SK-N-SH (cell line): Measurements from ENCODE around the gene TGM6. TPM values are rescaled to one million over a fixed set of nuclear protein-coding genes. Genes with fewer than 3 reads are reported as not detected.

Experiments
- CTCF ChIA-PET: fragments of 300-600, 350-600 bp; formaldehyde crosslinking; extraction: SDS; loops from one replicate; lab custom pipeline; 2021; lab: Yijun Ruan, JAX
- POLR2A ChIA-PET: fragments of 350-600 bp; sonication (Branson Sonifier 250); formaldehyde crosslinking; extraction: SDS; loops from one replicate; lab custom pipeline; 2020; ENCODE audit warnings: antibody characterized with exemption, inconsistent platforms; lab: Yijun Ruan, JAX
- DNase-seq: peaks from one replicate; pipeline ENCODE4 v3.0.0; 2012
- H2AFZ ChIP-seq: fragments of 200-600 bp; sonication (generic); 2 replicates; pipeline ENCODE4 v1.8.1; 2016; ENCODE audit warnings: antibody characterized with exemption, mild to moderate bottlenecking, low read depth
- H3F3A ChIP-seq: fragments of 200-600 bp; sonication (generic); replicated peaks from 2 replicates; pipeline ENCODE3; 2016; ENCODE audit warnings: antibody characterized with exemption, mild to moderate bottlenecking; ENCODE audit not compliant: insufficient read depth
- H3K27ac ChIP-seq, 2 experiments: fragments of 200-500 bp in 1 of 2; fragments of 200-600 bp in 1 of 2; sonication (Bioruptor generic) in 1 of 2; sonication (generic), shearing (Covaris generic) in 1 of 2; 2 replicates each; pipeline versions ENCODE4 v1.5.1 to v1.6.1; 2014 to 2016; ENCODE audit warnings: low read depth in 2 of 2, inconsistent platforms in 1 of 2, low read length in 1 of 2, mild to moderate bottlenecking in 1 of 2, mixed read lengths in 1 of 2
- H3K27me3 ChIP-seq: fragments of 200-600 bp; sonication (generic), shearing (Covaris generic); 2 replicates; pipeline ENCODE4 v1.6.1; 2016; ENCODE audit warnings: mixed run types; ENCODE audit not compliant: insufficient read depth
- H3K36me3 ChIP-seq, 2 experiments: fragments of 200-500 bp in 1 of 2; fragments of 200-600 bp in 1 of 2; sonication (Bioruptor generic) in 1 of 2; sonication (generic) in 1 of 2; replicated peaks in 1 of 2; 2 replicates each; pipeline versions ENCODE3 to v1.5.1; 2014 to 2016; ENCODE audit warnings: low read length in 1 of 2, mild to moderate bottlenecking in 1 of 2; ENCODE audit not compliant: insufficient read depth in 2 of 2, control insufficient read depth in 1 of 2
- H3K4me1 ChIP-seq, 2 experiments: fragments of 200-500 bp in 1 of 2; fragments of 200-600 bp in 1 of 2; sonication (Bioruptor generic) in 1 of 2; sonication (generic), shearing (Covaris generic) in 1 of 2; 2 replicates each; pipeline versions ENCODE4 v1.5.1 to v1.6.1; 2014 to 2016; ENCODE audit warnings: low read depth in 1 of 2, low read length in 1 of 2, mixed run types in 1 of 2; ENCODE audit not compliant: insufficient read depth in 2 of 2, control insufficient read depth in 1 of 2
- H3K4me2 ChIP-seq: fragments of 200-600 bp; sonication (generic), shearing (Covaris generic); 2 replicates; pipeline ENCODE4 v1.6.1; 2017; ENCODE audit warnings: mixed run types
- H3K4me3 ChIP-seq, 2 experiments: fragments of 200-500 bp in 1 of 2; fragments of 200-600 bp in 1 of 2; sonication (Bioruptor generic) in 1 of 2; sonication (generic), shearing (Covaris generic) in 1 of 2; 2 replicates each; pipeline versions ENCODE4 v1.5.1 to v1.8.1; 2014 to 2016; ENCODE audit warnings: low read depth in 2 of 2, inconsistent platforms in 1 of 2, low read length in 1 of 2, mild to moderate bottlenecking in 1 of 2, mixed read lengths in 1 of 2, moderate library complexity in 1 of 2
- H3K79me2 ChIP-seq: fragments of 200-600 bp; sonication (generic); 2 replicates; pipeline ENCODE4 v1.8.1; 2017; ENCODE audit warnings: mild to moderate bottlenecking; ENCODE audit not compliant: insufficient read depth
- H3K9ac ChIP-seq: fragments of 200-600 bp; sonication (generic); 2 replicates; pipeline ENCODE4 v1.6.1; 2017; ENCODE audit warnings: mixed run types
- H3K9me2 ChIP-seq: fragments of 200-600 bp; sonication (generic); 2 replicates; pipeline ENCODE4 v1.6.1; 2017; ENCODE audit warnings: mixed run types
- H3K9me3 ChIP-seq: fragments of 200-600 bp; sonication (generic); 2 replicates; pipeline ENCODE4 v1.6.1; 2017; ENCODE audit warnings: mixed run types, mild to moderate bottlenecking, moderate library complexity
- H4K20me1 ChIP-seq: fragments of 200-600 bp; sonication (generic); 2 replicates; pipeline ENCODE4 v1.6.1; 2017; ENCODE audit warnings: mild to moderate bottlenecking, mixed run types; ENCODE audit not compliant: insufficient read depth
- ELF1 ChIP-seq: IDR thresholded peaks from 2 replicates; pipeline ENCODE4 v1.4.0; 2012
- GABPA ChIP-seq: IDR thresholded peaks from 2 replicates; pipeline ENCODE4 v1.4.0; 2012; ENCODE audit warnings: low read depth, mild to moderate bottlenecking
- GATA2 ChIP-seq: sonication (generic); formaldehyde crosslinking; IDR thresholded peaks from 2 replicates; pipeline ENCODE4 v1.5.0; 2020; ENCODE audit warnings: mild to moderate bottlenecking, missing genetic modification reagents
- JUND ChIP-seq: IDR thresholded peaks from 2 replicates; pipeline ENCODE4 v1.4.0; 2012
- MEF2A ChIP-seq: IDR thresholded peaks from 2 replicates; pipeline ENCODE4 v1.4.0; 2012; ENCODE audit warnings: low read depth, borderline replicate concordance
- MXI1 ChIP-seq: IDR thresholded peaks from 2 replicates; pipeline ENCODE4 v1.6.1; 2012; ENCODE audit warnings: mild to moderate bottlenecking, low read depth, low read length, improper control_type of control experiment
- RCOR1 ChIP-seq: fragments of 150-350 bp; IDR thresholded peaks from 2 replicates; pipeline ENCODE4 v1.6.1; 2017; ENCODE audit warnings: antibody characterized with exemption, low read length
- RXRA ChIP-seq: IDR thresholded peaks from 2 replicates; pipeline ENCODE4 v1.4.0; 2012; ENCODE audit warnings: low read depth, mild to moderate bottlenecking, borderline replicate concordance
- SIN3A ChIP-seq: IDR thresholded peaks from 2 replicates; pipeline ENCODE4 v1.6.1; 2012; ENCODE audit warnings: low read depth, mild to moderate bottlenecking, low read length, moderate library complexity, borderline replicate concordance
- TCF12 ChIP-seq: IDR thresholded peaks from 2 replicates; pipeline ENCODE4 v1.4.0; 2012
- TEAD4 ChIP-seq: IDR thresholded peaks from 2 replicates; pipeline ENCODE4 v1.4.0; 2012; ENCODE audit warnings: mild to moderate bottlenecking, borderline replicate concordance; ENCODE audit not compliant: insufficient read depth
- USF2 ChIP-seq: fragments of 150-350 bp; IDR thresholded peaks from 2 replicates; pipeline ENCODE4 v1.6.1; 2017; ENCODE audit warnings: antibody characterized with exemption, low read length, low read depth, borderline replicate concordance
- YY1 ChIP-seq: IDR thresholded peaks from 2 replicates; pipeline ENCODE4 v1.4.0; 2012; ENCODE audit warnings: low read depth, mild to moderate bottlenecking
- WGBS: methylation state at CpG from one replicate; pipeline ENCODE4 v1.1.6; 2017; ENCODE audit warnings: low lambda C conversion rate; 5-methylcytosine and 5-hydroxymethylcytosine counted together
- polyA plus RNA-seq, 3 experiments: library from polyadenylated mRNA; depleted of rRNA; stranded (reverse); fragments of >200 nt; gene quantifications; 2 replicates each; pipeline ENCODE4 v1.2.3, GENCODE V29; 2012
- TF ChIP-seq, protein P1 (sequence below): IDR thresholded peaks from 2 replicates; pipeline ENCODE4 v1.4.0; 2012; ENCODE audit warnings: low read depth
- TF ChIP-seq, protein P2 (sequence below): IDR thresholded peaks from 2 replicates; pipeline ENCODE4 v1.4.0; 2012; ENCODE audit warnings: low read depth, borderline replicate concordance
- TF ChIP-seq, protein P3 (sequence below): IDR thresholded peaks from 2 replicates; pipeline ENCODE4; 2012
- TF ChIP-seq, protein P4 (sequence below): fragments of 200-600 bp; sonication (generic); IDR thresholded peaks from 2 replicates; pipeline ENCODE4 v1.6.1; 2017; ENCODE audit warnings: antibody characterized with exemption, mild to moderate bottlenecking, moderate library complexity

The TGM6 gene
- polyA plus RNA-seq, 1 of the 3 experiments (the other 2 are of a cell fraction): not detected

GRCh38 chr20:2374346-2375125 lies 6.2 kb upstream of the TGM6 start:
- Histone ChIP-seq H3K9me2 (no peaks in the 10 kb centered on the region), H3K9ac (no peak overlapping the region)
- no peak for DNase-seq
- TF ChIP-seq ELF1 (no peak), GABPA (no peak), TCF12 (no peak), MXI1 (no peak), MEF2A (no peak), RCOR1 (no peak), JUND (no peak), SIN3A (no peak), USF2 (no peak), TEAD4 (no peak), RXRA (no peak), YY1 (no peak), GATA2 (CRISPR knock-in tag) (no peak)
- TF ChIP-seq, protein P1, sequence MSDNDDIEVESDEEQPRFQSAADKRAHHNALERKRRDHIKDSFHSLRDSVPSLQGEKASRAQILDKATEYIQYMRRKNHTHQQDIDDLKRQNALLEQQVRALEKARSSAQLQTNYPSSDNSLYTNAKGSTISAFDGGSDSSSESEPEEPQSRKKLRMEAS: no peak
- TF ChIP-seq, protein P2, sequence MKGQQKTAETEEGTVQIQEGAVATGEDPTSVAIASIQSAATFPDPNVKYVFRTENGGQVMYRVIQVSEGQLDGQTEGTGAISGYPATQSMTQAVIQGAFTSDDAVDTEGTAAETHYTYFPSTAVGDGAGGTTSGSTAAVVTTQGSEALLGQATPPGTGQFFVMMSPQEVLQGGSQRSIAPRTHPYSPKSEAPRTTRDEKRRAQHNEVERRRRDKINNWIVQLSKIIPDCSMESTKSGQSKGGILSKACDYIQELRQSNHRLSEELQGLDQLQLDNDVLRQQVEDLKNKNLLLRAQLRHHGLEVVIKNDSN: no peak
- TF ChIP-seq, protein P3, sequence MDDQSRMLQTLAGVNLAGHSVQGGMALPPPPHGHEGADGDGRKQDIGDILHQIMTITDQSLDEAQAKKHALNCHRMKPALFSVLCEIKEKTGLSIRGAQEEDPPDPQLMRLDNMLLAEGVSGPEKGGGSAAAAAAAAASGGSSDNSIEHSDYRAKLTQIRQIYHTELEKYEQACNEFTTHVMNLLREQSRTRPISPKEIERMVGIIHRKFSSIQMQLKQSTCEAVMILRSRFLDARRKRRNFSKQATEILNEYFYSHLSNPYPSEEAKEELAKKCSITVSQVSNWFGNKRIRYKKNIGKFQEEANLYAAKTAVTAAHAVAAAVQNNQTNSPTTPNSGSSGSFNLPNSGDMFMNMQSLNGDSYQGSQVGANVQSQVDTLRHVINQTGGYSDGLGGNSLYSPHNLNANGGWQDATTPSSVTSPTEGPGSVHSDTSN: no peak
- TF ChIP-seq, protein P4, sequence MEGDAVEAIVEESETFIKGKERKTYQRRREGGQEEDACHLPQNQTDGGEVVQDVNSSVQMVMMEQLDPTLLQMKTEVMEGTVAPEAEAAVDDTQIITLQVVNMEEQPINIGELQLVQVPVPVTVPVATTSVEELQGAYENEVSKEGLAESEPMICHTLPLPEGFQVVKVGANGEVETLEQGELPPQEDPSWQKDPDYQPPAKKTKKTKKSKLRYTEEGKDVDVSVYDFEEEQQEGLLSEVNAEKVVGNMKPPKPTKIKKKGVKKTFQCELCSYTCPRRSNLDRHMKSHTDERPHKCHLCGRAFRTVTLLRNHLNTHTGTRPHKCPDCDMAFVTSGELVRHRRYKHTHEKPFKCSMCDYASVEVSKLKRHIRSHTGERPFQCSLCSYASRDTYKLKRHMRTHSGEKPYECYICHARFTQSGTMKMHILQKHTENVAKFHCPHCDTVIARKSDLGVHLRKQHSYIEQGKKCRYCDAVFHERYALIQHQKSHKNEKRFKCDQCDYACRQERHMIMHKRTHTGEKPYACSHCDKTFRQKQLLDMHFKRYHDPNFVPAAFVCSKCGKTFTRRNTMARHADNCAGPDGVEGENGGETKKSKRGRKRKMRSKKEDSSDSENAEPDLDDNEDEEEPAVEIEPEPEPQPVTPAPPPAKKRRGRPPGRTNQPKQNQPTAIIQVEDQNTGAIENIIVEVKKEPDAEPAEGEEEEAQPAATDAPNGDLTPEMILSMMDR: no peak
- TF ChIP-seq, all 33 proteins: peak for 0
- no peak overlapping the region for H3K4me3 ChIP-seq
- CTCF ChIA-PET: interaction anchor here (0.6 kb wide), 1 partner anchor 1665 kb away, joined by 3 read pairs; no protein-coding TSS in a partner anchor
- H4K20me1 ChIP-seq: no peaks in the 10 kb centered on the region
- no peaks in the 10 kb centered on the region; a peak in 1 of 4 replicates for H3K4me1 ChIP-seq
- no peak overlapping the region for H3K4me2 ChIP-seq
- H3K36me3 ChIP-seq: no peaks in the 10 kb centered on the region
- no peaks in the 10 kb centered on the region for H3K79me2 ChIP-seq
- H3K9me3 ChIP-seq: 0 out of 2 replicates have a peak, but pooled peaks cover under 1% of the 10 kb centered on the region
- POLR2A ChIA-PET: no interaction called here
- H3F3A ChIP-seq: no peaks in the 10 kb centered on the region
- WGBS: 59% methylated on average over 8 of the region's 9 CpGs
- no peak overlapping the region for H2AFZ ChIP-seq
- H3K27ac ChIP-seq: no peak overlapping the region
- H3K27me3 ChIP-seq: no peaks in the 10 kb centered on the region
